ENCODE results near the gene ACBD4.

ACBD4 gene

GRCh38 chr17:45132572-45133463 lies 2.7 kb upstream of the ACBD4 start:
- H3K4me3 ChIP-seq (ENCODE audit: control insufficient read depth, low read depth, low read length), result peak overlapping the region; percentile 60
- no peak for DNase-seq (ENCODE audit: low read depth)
- peak; percentile 89 for TF ChIP-seq CTCF (IDR thresholded peaks at IDR 0.05; ENCODE audit: control insufficient read depth, insufficient read depth, low read depth, low read length, missing control alignments)

GRCh38 chr17:45135978-45136791 lies 698 bp downstream of the ACBD4 start:
- DNase-seq (ENCODE audit: low read depth), result no peak
- peak overlapping the region; percentile 61 for H3K4me3 ChIP-seq (ENCODE audit: control insufficient read depth, low read depth, low read length)
- no peak for TF ChIP-seq CTCF (IDR thresholded peaks at IDR 0.05; ENCODE audit: control insufficient read depth, insufficient read depth, low read depth, low read length, missing control alignments)

GRCh38 chr17:45136846-45137560 lies 1.5 kb downstream of the ACBD4 start:
- no peak for TF ChIP-seq CTCF (IDR thresholded peaks at IDR 0.05; ENCODE audit: control insufficient read depth, insufficient read depth, low read depth, low read length, missing control alignments)
- H3K4me3 ChIP-seq (ENCODE audit: control insufficient read depth, low read depth, low read length), result no peak overlapping the region
- no peak for DNase-seq (ENCODE audit: low read depth)

- H3K4me3 ChIP-seq (ENCODE audit: control insufficient read depth, low read depth, low read length), result no peak overlapping the region
- no peak for DNase-seq (ENCODE audit: low read depth)
- TF ChIP-seq CTCF (IDR thresholded peaks at IDR 0.05; ENCODE audit: control insufficient read depth, insufficient read depth, low read depth, low read length, missing control alignments), result no peak
Observed at GRCh38 chr17:45137561-45138305, 2.2 kb downstream of the ACBD4 start.

GRCh38 chr17:45138911-45139532 lies 3.5 kb downstream of the ACBD4 start:
- H3K4me3 ChIP-seq (ENCODE audit: control insufficient read depth, low read depth, low read length), result no peak overlapping the region
- no peak for DNase-seq (ENCODE audit: low read depth)
- TF ChIP-seq CTCF (IDR thresholded peaks at IDR 0.05; ENCODE audit: control insufficient read depth, insufficient read depth, low read depth, low read length, missing control alignments), result no peak
